ENCODE measurements around the gene MVK. TPM values are rescaled to one million over a fixed set of nuclear protein-coding genes. Genes with fewer than 3 reads are reported as not detected.

Gene MVK
- total RNA-seq, 1 experiment from 2014 or later, result 28.9 TPM

DNA sequence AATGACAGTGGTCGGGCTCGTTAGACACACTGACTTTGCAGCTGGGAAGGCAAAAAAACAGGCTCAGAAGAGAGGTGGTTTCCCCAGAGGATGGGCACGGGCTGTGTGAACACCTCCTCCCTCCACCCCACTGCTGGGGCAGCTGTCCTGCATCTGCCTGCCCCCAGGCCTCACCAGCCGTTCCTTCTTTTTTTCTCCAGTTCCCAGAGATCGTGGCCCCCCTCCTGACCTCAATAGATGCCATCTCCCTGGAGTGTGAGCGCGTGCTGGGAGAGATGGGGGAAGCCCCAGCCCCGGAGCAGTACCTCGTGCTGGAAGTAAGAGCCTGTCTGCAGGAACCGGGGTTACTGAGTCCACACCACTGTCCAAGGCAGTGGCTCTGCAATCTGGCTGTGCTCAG is 17.4 kb downstream of the MVK start:
- no peak for DNase-seq
- Mint-ChIP-seq H3K4me3 (ENCODE audit: unreplicated experiment) (no peak overlapping the region), H3K27ac (ENCODE audit: unreplicated experiment) (no peak overlapping the region), H3K27me3 (ENCODE audit: insufficient read depth, unreplicated experiment) (no peaks in the 10 kb centered on the region), H3K9me3 (ENCODE audit: unreplicated experiment) (no peaks in the 10 kb centered on the region), H3K4me1 (ENCODE audit: low read depth, unreplicated experiment) (peaks cover 7% of the 10 kb centered on the region), H3K36me3 (ENCODE audit: insufficient read depth, unreplicated experiment) (no peaks in the 10 kb centered on the region)
- intact Hi-C loops (cut with micrococcal nuclease; ENCODE audit: unreplicated experiment), result no loop called here
- Histone ChIP-seq H3K4me3 (ENCODE audit: low read depth, low read length) (no peak overlapping the region), H3K9me3 (no peaks in the 10 kb centered on the region), H3K4me1 (no peaks in the 10 kb centered on the region), H3K36me3 (ENCODE audit: control insufficient read depth, insufficient read depth, low read length) (no peaks in the 10 kb centered on the region; the same call in none of the 2 replicates), H3K27me3 (replicated peaks; ENCODE audit: control insufficient read depth, insufficient read depth, low read length) (no peaks in the 10 kb centered on the region)
- no peak for TF ChIP-seq CTCF (IDR thresholded peaks at IDR 0.05; ENCODE audit: insufficient read depth in 1 of 2, low read depth in 1 of 2, low read length in 1 of 2, severe bottlenecking in 1 of 2, unreplicated experiment in 1 of 2)
- no TSS peak for BruUV-seq (replicated peaks)
- ChIA-PET POLR2A (interaction anchor here (0.6 kb wide), 1 partner anchor 91 kb away, joined by 14 read pairs; no protein-coding TSS in a partner anchor), CTCF (no interaction called here)

- ChIA-PET POLR2A (no interaction called here), CTCF (no interaction called here)
- Mint-ChIP-seq H3K27ac (ENCODE audit: unreplicated experiment) (no peak overlapping the region), H3K9me3 (ENCODE audit: unreplicated experiment) (no peaks in the 10 kb centered on the region), H3K4me3 (ENCODE audit: unreplicated experiment) (no peak overlapping the region), H3K27me3 (ENCODE audit: insufficient read depth, unreplicated experiment) (no peaks in the 10 kb centered on the region), H3K36me3 (ENCODE audit: insufficient read depth, unreplicated experiment) (no peaks in the 10 kb centered on the region), H3K4me1 (ENCODE audit: low read depth, unreplicated experiment) (peaks cover 7% of the 10 kb centered on the region)
- no peaks in the 10 kb centered on the region for H3K4me1 ChIP-seq
- no peak overlapping the region for H3K4me3 ChIP-seq (ENCODE audit: low read depth, low read length)
- H3K27me3 ChIP-seq (replicated peaks; ENCODE audit: control insufficient read depth, insufficient read depth, low read length), result no peaks in the 10 kb centered on the region
- no peak for DNase-seq
- no peaks in the 10 kb centered on the region; the same call in none of the 2 replicates for H3K36me3 ChIP-seq (ENCODE audit: control insufficient read depth, insufficient read depth, low read length)
- intact Hi-C loops (cut with micrococcal nuclease; ENCODE audit: unreplicated experiment), result no loop called here
- TF ChIP-seq CTCF (IDR thresholded peaks at IDR 0.05; ENCODE audit: insufficient read depth in 1 of 2, low read depth in 1 of 2, low read length in 1 of 2, severe bottlenecking in 1 of 2, unreplicated experiment in 1 of 2), result no peak
- no TSS peak for BruUV-seq (replicated peaks)
- no peaks in the 10 kb centered on the region for H3K9me3 ChIP-seq
Measured at GRCh38 chr12:109592195-109592904, 18.8 kb downstream of the MVK start.

GRCh38 chr12:109592905-109593272 is 19.3 kb downstream of the MVK start:
- Mint-ChIP-seq H3K27ac (ENCODE audit: unreplicated experiment) (no peak overlapping the region), H3K36me3 (ENCODE audit: insufficient read depth, unreplicated experiment) (peaks cover 4% of the 10 kb centered on the region), H3K4me1 (ENCODE audit: low read depth, unreplicated experiment) (peaks cover 10% of the 10 kb centered on the region), H3K9me3 (ENCODE audit: unreplicated experiment) (no peaks in the 10 kb centered on the region), H3K4me3 (ENCODE audit: unreplicated experiment) (no peak overlapping the region), H3K27me3 (ENCODE audit: insufficient read depth, unreplicated experiment) (no peaks in the 10 kb centered on the region)
- Histone ChIP-seq H3K36me3 (ENCODE audit: control insufficient read depth, insufficient read depth, low read length) (no peaks in the 10 kb centered on the region; the same call in none of the 2 replicates), H3K9me3 (no peaks in the 10 kb centered on the region), H3K4me1 (peaks cover 3% of the 10 kb centered on the region), H3K4me3 (ENCODE audit: low read depth, low read length) (no peak overlapping the region), H3K27me3 (replicated peaks; ENCODE audit: control insufficient read depth, insufficient read depth, low read length) (no peaks in the 10 kb centered on the region)
- no peak for DNase-seq
- intact Hi-C loops (cut with micrococcal nuclease; ENCODE audit: unreplicated experiment), result no loop called here
- CTCF ChIA-PET, result no interaction called here
- TF ChIP-seq CTCF (IDR thresholded peaks at IDR 0.05; ENCODE audit: insufficient read depth in 1 of 2, low read depth in 1 of 2, low read length in 1 of 2, severe bottlenecking in 1 of 2, unreplicated experiment in 1 of 2), result no peak
- no TSS peak for BruUV-seq (replicated peaks)
- POLR2A ChIA-PET, result no interaction called here

Measured in Caco-2 (cell line).